IMR-90 (cell line): ENCODE data around the gene SPECC1L.

ENCODE experiments used
- BHLHE40 ChIP-seq: fragments of 150-350 bp; IDR thresholded peaks from 2 replicates; pipeline ENCODE4 v1.6.1; 2016; ENCODE audit warnings: mild to moderate bottlenecking, low read depth, low read length
- CTCF ChIP-seq: conservative IDR thresholded peaks from 2 replicates; pipeline ENCODE4 v1.5.1; 2012; ENCODE audit warnings: mild to moderate bottlenecking, low read depth, low read length, improper control_type of control experiment
- ELK1 ChIP-seq: fragments of 150-350 bp; IDR thresholded peaks from 2 replicates; pipeline ENCODE4 v1.6.1; 2016; ENCODE audit warnings: low read depth, mild to moderate bottlenecking, low read length, moderate library complexity, borderline replicate concordance
- MAZ ChIP-seq: IDR thresholded peaks from 2 replicates; pipeline ENCODE4 v1.6.1; 2012; ENCODE audit warnings: low read depth, mild to moderate bottlenecking, low read length, improper control_type of control experiment, moderate library complexity, borderline replicate concordance
- POLR2A ChIP-seq: IDR thresholded peaks from 2 replicates; pipeline ENCODE4 v1.6.1; 2012; ENCODE audit warnings: mild to moderate bottlenecking, low read depth, low read length
- RAD21 ChIP-seq: IDR thresholded peaks from 2 replicates; pipeline ENCODE4 v1.6.1; 2012; ENCODE audit warnings: low read length, improper control_type of control experiment
- USF2 ChIP-seq: fragments of 150-350 bp; IDR thresholded peaks from 2 replicates; pipeline ENCODE4 v1.6.1; 2017; ENCODE audit warnings: mild to moderate bottlenecking, antibody characterized with exemption, low read length, low read depth

GRCh38 chr22:24384131-24384530 is 113.5 kb downstream of the SPECC1L start:
- TF ChIP-seq RAD21 = no peak
- no peak for TF ChIP-seq POLR2A
- TF ChIP-seq USF2 = no peak
- TF ChIP-seq CTCF = no peak
- TF ChIP-seq ELK1 = no peak
- TF ChIP-seq BHLHE40 = no peak
- no peak for TF ChIP-seq MAZ
